Activated CD4-positive, alpha-beta T cell treated with anti-CD3 and anti-CD28 coated beads for 48 hours (primary cell): Measurements from ENCODE around the gene TTLL3.

Experiments
- DNase-seq: peaks from one replicate; pipeline ENCODE4 v3.0.0-alpha.2; 2020

TTLL3 gene

DNA sequence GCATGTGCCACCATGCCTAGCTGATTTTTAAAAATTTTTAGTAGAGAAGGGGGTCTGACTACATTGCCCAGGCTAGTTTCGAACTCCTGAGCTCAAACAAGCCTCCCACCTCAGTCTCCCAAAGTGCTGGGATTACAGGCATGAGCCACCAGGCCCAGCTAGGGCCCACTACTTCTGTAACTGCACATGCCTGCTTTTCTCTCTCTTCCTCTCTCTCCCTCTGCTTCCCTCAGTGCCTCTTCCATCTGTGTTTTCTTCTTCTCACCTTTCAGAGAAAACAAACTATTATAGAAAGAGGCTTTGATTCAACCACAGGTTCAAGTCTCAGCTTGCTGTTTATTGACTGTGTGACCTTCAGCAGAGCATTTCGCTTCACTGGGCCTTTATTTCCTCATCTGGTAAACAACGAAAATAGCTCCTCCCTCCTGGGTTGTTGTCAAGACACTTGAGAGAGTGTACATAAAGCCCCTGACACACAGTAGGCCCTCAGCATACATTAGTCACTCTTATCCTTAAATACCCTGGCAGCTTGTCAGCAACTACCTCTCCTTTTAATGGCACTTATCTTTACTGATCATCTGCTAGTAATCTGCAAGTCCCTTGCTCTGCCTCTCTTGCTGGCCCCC lies 28.0 kb upstream of the TTLL3 start:
- DNase-seq, result no peak

- DNase-seq, result no peak
Measured at GRCh38 chr3:9782770-9783169, 27.3 kb upstream of the TTLL3 start.

GRCh38 chr3:9783954-9784353 lies 26.1 kb upstream of the TTLL3 start:
- DNase-seq, result no peak

DNA sequence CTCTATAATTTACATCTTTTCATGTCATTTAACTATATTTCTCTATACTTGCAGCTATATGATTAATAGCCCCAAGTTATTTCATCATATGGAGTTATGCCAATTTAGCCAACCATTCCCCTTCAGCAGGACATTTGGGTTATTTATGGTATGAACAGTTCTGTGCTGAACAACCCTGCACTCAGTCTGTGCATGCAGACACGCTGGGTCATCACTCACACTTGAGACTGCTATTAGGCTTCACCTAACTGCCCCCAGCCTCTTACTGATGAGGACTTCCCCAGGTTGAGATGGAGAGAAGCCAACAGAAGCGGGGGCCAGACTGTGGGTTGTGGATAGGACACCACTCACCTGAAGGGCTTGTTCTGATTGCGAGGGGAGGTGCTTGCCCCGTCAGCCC lies 25.1 kb upstream of the TTLL3 start:
- DNase-seq, result no peak

- no peak for DNase-seq
Measured at GRCh38 chr3:9785602-9786001, 24.5 kb upstream of the TTLL3 start.

DNA sequence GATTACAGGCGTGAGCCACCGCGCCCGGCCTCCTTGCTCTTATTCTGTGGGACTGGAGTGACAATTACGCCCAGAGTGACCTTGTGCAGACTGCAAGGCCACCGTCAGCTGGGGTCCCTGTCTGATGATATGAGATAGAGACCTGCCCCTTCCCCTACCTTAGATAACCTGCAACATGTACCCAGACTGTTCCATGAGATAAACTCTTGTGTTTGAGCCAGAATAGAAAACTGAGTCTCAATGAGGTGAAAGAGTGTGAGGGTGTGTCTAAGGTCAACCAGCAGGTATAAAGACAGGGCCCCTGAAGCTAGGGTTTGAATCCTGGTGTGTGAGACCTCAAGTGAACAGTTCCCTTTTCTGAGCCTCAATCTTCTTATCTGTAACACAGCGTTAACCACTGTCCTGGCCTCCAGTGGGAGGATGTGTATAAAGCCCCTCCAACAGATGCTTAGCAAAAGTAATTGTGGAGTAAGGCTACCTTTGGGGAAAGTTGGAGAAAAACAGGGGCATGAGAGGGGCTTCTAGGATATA lies 23.8 kb upstream of the TTLL3 start:
- DNase-seq, result no peak

GRCh38 chr3:9786825-9787669 lies 23.0 kb upstream of the TTLL3 start:
- peak; percentile 53 for DNase-seq

GRCh38 chr3:9787714-9788113 lies 22.3 kb upstream of the TTLL3 start:
- DNase-seq, result peak; percentile 58

GRCh38 chr3:9791127-9791526 lies 18.9 kb upstream of the TTLL3 start:
- DNase-seq, result no peak

DNA sequence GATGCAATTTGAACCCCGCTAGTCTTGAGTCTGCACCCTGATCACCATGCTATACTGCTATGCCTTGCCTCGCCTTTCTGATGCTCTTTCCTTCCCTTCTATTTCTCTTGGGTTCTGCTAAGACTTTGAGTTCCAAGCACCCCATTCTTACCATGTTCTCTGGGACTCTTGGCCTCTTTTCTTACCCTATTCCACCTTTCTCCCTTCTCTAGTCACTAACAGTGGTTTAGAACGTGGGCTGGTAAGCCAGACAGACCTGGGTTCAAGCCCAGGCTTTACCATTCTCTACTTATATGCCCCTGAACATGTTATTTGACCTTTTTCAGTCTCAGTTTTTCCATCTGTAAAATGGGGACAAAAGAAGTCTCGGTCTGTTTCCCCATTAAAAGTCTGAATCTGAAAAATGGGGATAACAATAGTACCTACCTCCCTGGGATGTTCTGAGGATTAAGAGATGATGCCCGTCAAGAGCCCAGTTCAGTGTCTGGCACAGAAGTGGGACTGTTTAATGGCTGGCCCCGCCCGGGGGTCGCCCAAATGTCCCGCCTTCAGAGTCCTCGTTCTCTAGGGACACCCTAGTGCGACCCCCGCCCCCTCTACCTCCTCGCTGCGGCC lies 18.2 kb upstream of the TTLL3 start:
- DNase-seq, result no peak

GRCh38 chr3:9792405-9793160 lies 17.5 kb upstream of the TTLL3 start, which contains the start of the genes ARPC4 and TADA3:
TSS of gene ARPC4 (plus strand) at chr3:9793082. CDS start at chr3:9793122, 40 bp downstream.
TSS of gene TADA3 (minus strand) at chr3:9792473. CDS start at chr3:9791466, 1,007 bp downstream.
- DNase-seq, result peak; percentile 92

GRCh38 chr3:9793161-9793781 lies 16.8 kb upstream of the TTLL3 start:
- peak; percentile 50 for DNase-seq

- no peak for DNase-seq
Measured at GRCh38 chr3:9794400-9794799, 15.7 kb upstream of the TTLL3 start.

DNA sequence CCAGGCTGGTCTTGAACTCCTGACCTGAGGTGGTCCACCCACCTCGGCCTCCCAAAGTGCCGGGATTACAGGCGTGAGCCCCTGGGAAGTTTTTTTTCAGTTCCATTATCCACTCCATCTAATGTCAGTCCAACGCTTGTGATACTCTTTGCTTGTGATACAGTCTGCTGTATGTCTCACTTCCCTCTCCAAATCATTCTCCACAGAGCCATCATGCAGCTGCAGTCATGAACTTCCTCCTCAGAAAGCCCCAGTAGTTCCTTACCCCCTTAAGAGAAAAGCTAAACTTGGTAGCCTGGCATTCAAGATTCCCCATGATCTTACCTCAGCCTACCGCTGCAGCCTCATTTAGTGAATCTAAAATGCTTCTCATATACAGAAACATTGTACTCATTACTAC lies 14.9 kb upstream of the TTLL3 start:
- no peak for DNase-seq

- no peak for DNase-seq
Measured at GRCh38 chr3:9797196-9797945, 12.7 kb upstream of the TTLL3 start.

DNA sequence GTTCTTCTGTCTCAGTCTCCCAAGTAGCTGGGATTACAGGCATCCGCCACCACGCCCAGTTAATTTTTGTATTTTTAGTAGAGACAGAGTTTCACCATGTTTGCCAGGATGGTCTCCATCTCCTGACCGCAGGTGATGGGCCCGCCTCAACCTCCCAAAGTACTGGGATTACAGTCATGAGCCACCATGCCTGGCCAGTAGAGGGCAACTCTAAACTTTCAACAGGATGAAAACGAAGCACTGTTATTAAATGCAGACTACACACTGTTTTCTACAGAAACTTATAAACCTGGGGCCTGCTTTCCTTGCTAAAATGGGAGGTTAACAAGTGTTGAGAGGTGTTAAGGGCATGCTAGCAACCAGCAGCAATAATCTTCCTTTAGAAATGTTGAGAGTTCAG lies 9.5 kb upstream of the TTLL3 start:
- DNase-seq, result no peak

- no peak for DNase-seq
Measured at GRCh38 chr3:9803494-9803893, 6.6 kb upstream of the TTLL3 start.

DNA sequence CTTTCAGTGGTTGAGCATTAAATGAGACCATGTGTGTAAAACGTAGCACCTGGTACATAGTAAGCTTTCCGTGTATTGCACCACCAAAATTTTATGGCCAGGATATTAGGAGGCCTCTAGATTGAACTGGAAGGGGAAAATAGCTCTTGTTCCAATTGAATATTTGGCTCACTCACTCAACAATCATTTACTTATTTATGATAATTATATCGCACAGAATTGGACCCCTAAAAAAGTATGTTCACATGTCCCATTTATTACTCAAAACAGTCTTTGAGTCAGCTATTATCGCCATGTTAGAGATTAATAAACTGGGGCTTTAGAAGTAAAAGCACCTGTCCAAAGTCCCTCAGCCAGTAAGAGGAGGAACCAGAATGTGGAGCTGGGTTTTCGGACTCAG lies 5.1 kb upstream of the TTLL3 start:
- DNase-seq, result no peak

- no peak for DNase-seq
Measured at GRCh38 chr3:9806137-9806536, 3.9 kb upstream of the TTLL3 start.

- no peak for DNase-seq
Measured at GRCh38 chr3:9806688-9807589, 3.1 kb upstream of the TTLL3 start.

GRCh38 chr3:9807981-9808344 lies 2.1 kb upstream of the TTLL3 start:
- DNase-seq, result no peak
